NCI-H2227 treated with DMSO at 0.1 percent for 48 hours (cell line): ENCODE results near the gene HTR3E.

ENCODE experiments used
- DNase-seq: peaks from one replicate; lab custom pipeline; 2025; lab: John Stamatoyannopoulos, UW

The HTR3E gene

GRCh38 chr3:184156522-184156955, 59.7 kb downstream of the HTR3E start:
- DNase-seq = no peak
